Panc1 (cell line): ENCODE data around the gene LRGUK. TPM values are rescaled to one million over a fixed set of nuclear protein-coding genes. Genes with fewer than 3 reads are reported as not detected.

Experiments
- ATAC-seq: fragments of 200-7000 bp; cut with Tn5 transposase; 2 replicates; pipeline ENCODE4 v1.9.1; 2020; ENCODE audit warnings: mild to moderate bottlenecking, moderate library complexity
- BruUV-seq: library from RNA; stranded (reverse); fragments of 400-500 nt; replicated peaks from 2 replicates; lab custom pipeline; 2021; lab: Mats Ljungman, UMichigan
- CTCF ChIA-PET: fragments of 300-600 bp; sonication (Branson Sonifier 250); formaldehyde crosslinking; loops from one replicate; lab custom pipeline; 2022; ENCODE audit warnings: antibody characterized with exemption; lab: Charles Lee
- POLR2A ChIA-PET: fragments of 300-600 bp; sonication (Branson Sonifier 250); formaldehyde crosslinking; loops from one replicate; lab custom pipeline; 2022; ENCODE audit warnings: antibody characterized with exemption; lab: Charles Lee
- DNase-seq: peaks from one replicate; pipeline ENCODE4 v3.0.0-alpha.2; 2010; ENCODE audit warnings: low read depth, low spot score
- H3K27ac ChIP-seq: 2 replicates; pipeline ENCODE4 v1.5.1; 2011; ENCODE audit warnings: mild to moderate bottlenecking, low read length, inconsistent platforms
- H3K27me3 ChIP-seq: fragments of 200-500 bp; sonication (Bioruptor generic); 2 replicates; pipeline ENCODE4 v1.6.0; 2014; ENCODE audit warnings: low read length, inconsistent platforms; ENCODE audit not compliant: control insufficient read depth, insufficient read depth
- H3K36me3 ChIP-seq: fragments of 200-500 bp; sonication (Bioruptor generic); 2 replicates; pipeline ENCODE4 v1.5.1; 2014; ENCODE audit warnings: inconsistent platforms, mild to moderate bottlenecking, low read length, moderate library complexity; ENCODE audit not compliant: control insufficient read depth, insufficient read depth
- H3K4me1 ChIP-seq: 2 replicates; pipeline ENCODE4 v1.5.1; 2011; ENCODE audit warnings: inconsistent platforms, mild to moderate bottlenecking, low read length, moderate library complexity; ENCODE audit not compliant: control insufficient read depth, insufficient read depth
- H3K4me3 ChIP-seq, 2 experiments: 2 replicates each; pipeline ENCODE4 v1.5.1; 2011 to 2012; ENCODE audit warnings: low read depth in 2 of 2, low read length in 2 of 2, mild to moderate bottlenecking in 2 of 2, inconsistent platforms in 1 of 2, moderate library complexity in 1 of 2
- H3K9me3 ChIP-seq: fragments of 200-500 bp; sonication (Bioruptor generic); 2 replicates; pipeline ENCODE4 v1.5.1; 2014; ENCODE audit warnings: low read depth, mild to moderate bottlenecking, inconsistent platforms, low read length, moderate library complexity; ENCODE audit not compliant: control insufficient read depth, insufficient read depth
- CTCF ChIP-seq: fragments of 450-650 bp; IDR thresholded peaks from 2 replicates; pipeline ENCODE4 v1.5.1; 2017; ENCODE audit warnings: mild to moderate bottlenecking
- POLR2AphosphoS5 ChIP-seq: IDR thresholded peaks from 2 replicates; pipeline ENCODE4 v1.6.1; 2012; ENCODE audit warnings: mild to moderate bottlenecking, low read depth, low read length, moderate library complexity
- REST ChIP-seq, 2 experiments: IDR thresholded peaks; 2 replicates each; pipeline ENCODE4 v1.6.1; 2011 to 2012; ENCODE audit warnings: low read depth in 2 of 2, control low read depth in 1 of 2, low read length in 1 of 2, mild to moderate bottlenecking in 1 of 2, moderate library complexity in 1 of 2; ENCODE audit not compliant: insufficient read depth in 1 of 2
- SIN3A ChIP-seq: IDR thresholded peaks from 2 replicates; pipeline ENCODE4 v1.6.1; 2012; ENCODE audit warnings: low read depth, mild to moderate bottlenecking, low read length, moderate library complexity, borderline replicate concordance; ENCODE audit not compliant: insufficient read depth
- TCF7L2 ChIP-seq: IDR thresholded peaks from 2 replicates; pipeline ENCODE4 v1.6.1; 2011; ENCODE audit warnings: mild to moderate bottlenecking, low read depth, low read length, inconsistent platforms
- in situ Hi-C: cut with HindIII; loops from 2 replicates; pipeline ENCODE4 v1.10.0; 2016; ENCODE audit warnings: low sequenced_read_pairs, low pct_unique_long_range_greater_than_20kb
- intact Hi-C: fragments of 100-400 bp; cut with micrococcal nuclease; formaldehyde crosslinking; loops from one replicate; pipeline ENCODE4 v1.10.0; 2022; ENCODE audit not compliant: unreplicated experiment
- total RNA-seq: library from RNA; stranded (reverse); gene quantifications from one replicate; pipeline ENCODE4 v1.2.1, GENCODE V29; 2021; ENCODE audit not compliant: unreplicated experiment

The LRGUK gene
- total RNA-seq, 1 experiment from 2014 or later: 0.23 TPM

GRCh38 chr7:134246761-134247160 lies 119.6 kb downstream of the LRGUK start:
- CTCF ChIA-PET: interaction anchor here (0.7 kb wide), 1 partner anchor 415 kb away, joined by 3 read pairs; no protein-coding TSS in a partner anchor
- Histone ChIP-seq H3K27ac (no peak overlapping the region), H3K4me1 (no peaks in the 10 kb centered on the region), H3K27me3 (peaks cover 9% of the 10 kb centered on the region; the same call in 1 of the 2 replicates), H3K4me3 (no peak overlapping the region), H3K9me3 (no peaks in the 10 kb centered on the region), H3K36me3 (no peaks in the 10 kb centered on the region)
- no TSS peak for BruUV-seq
- intact Hi-C loops (no loop called here), in situ Hi-C loops (no loop called here)
- no peak for ATAC-seq
- POLR2A ChIA-PET: no interaction called here
- DNase-seq: no peak
- TF ChIP-seq TCF7L2: no peak
- no peak for TF ChIP-seq REST (IDR thresholded peaks at IDR 0.05; ENCODE audit: insufficient read depth in 1 of 2, low read depth in 2 of 2, low read length in 1 of 2)
- no peak for TF ChIP-seq SIN3A
- no peak for TF ChIP-seq POLR2AphosphoS5
- no peak for TF ChIP-seq CTCF

GRCh38 chr7:134248196-134248595 lies 121.1 kb downstream of the LRGUK start:
- Histone ChIP-seq H3K27me3 (peaks cover 9% of the 10 kb centered on the region; the same call in 1 of the 2 replicates), H3K4me1 (no peaks in the 10 kb centered on the region), H3K36me3 (no peaks in the 10 kb centered on the region), H3K27ac (no peak overlapping the region), H3K4me3 (no peak overlapping the region), H3K9me3 (no peaks in the 10 kb centered on the region)
- ChIA-PET POLR2A (no interaction called here), CTCF (no interaction called here)
- TF ChIP-seq SIN3A (no peak), POLR2AphosphoS5 (no peak), TCF7L2 (no peak), CTCF (no peak), REST (IDR thresholded peaks at IDR 0.05; ENCODE audit: insufficient read depth in 1 of 2, low read depth in 2 of 2, low read length in 1 of 2) (no peak)
- intact Hi-C loops: no loop called here
- ATAC-seq (no peak), DNase-seq (no peak)
- BruUV-seq: no TSS peak
- in situ Hi-C loops: no loop called here
